Liver (tissue), 9 donors: ENCODE measurements around the gene THAP4. TPM values are rescaled to one million over a fixed set of nuclear protein-coding genes. Genes with fewer than 3 reads are reported as not detected.

Source experiments
- DNase-seq: peaks from one replicate; pipeline ENCODE4 v3.0.0-alpha.2; 2017; ENCODE audit warnings: low spot score
- H3K27ac ChIP-seq, 2 donors: one replicate each; pipeline ENCODE4 v1.7.0; 2013; ENCODE audit warnings: inconsistent platforms in 2 of 2, low read length in 2 of 2, control low read depth in 1 of 2, low read depth in 1 of 2, mild to moderate bottlenecking in 1 of 2
- H3K27me3 ChIP-seq, 4 donors: one replicate each; pipeline versions ENCODE4 v1.6.1 to v1.7.0; 2013; ENCODE audit warnings: low read length in 3 of 4, inconsistent platforms in 1 of 4, mild to moderate bottlenecking in 1 of 4, moderate library complexity in 1 of 4; ENCODE audit not compliant: control insufficient read depth in 4 of 4, insufficient read depth in 4 of 4
- H3K36me3 ChIP-seq, 4 donors: one replicate each; pipeline versions ENCODE4 v1.6.1 to v1.7.0; 2013; ENCODE audit warnings: low read length in 3 of 4, mild to moderate bottlenecking in 3 of 4, low read depth in 1 of 4, moderate library complexity in 1 of 4; ENCODE audit not compliant: control insufficient read depth in 4 of 4, insufficient read depth in 3 of 4
- H3K4me1 ChIP-seq, 4 donors: one replicate each; pipeline versions ENCODE4 v1.6.1 to v1.7.0; 2013; ENCODE audit warnings: low read length in 3 of 4, mild to moderate bottlenecking in 3 of 4, moderate library complexity in 1 of 4; ENCODE audit not compliant: control insufficient read depth in 4 of 4, insufficient read depth in 4 of 4
- H3K4me3 ChIP-seq, 3 donors: one replicate each; pipeline versions ENCODE4 v1.6.1 to v1.7.0; 2013; ENCODE audit warnings: low read length in 3 of 3, control low read depth in 1 of 3, low read depth in 1 of 3, mild to moderate bottlenecking in 1 of 3
- H3K9ac ChIP-seq, 2 donors: one replicate each; pipeline ENCODE4 v1.7.0; 2013; ENCODE audit warnings: low read length in 2 of 2, mild to moderate bottlenecking in 2 of 2, moderate library complexity in 2 of 2, control low read depth in 1 of 2, low read depth in 1 of 2
- H3K9me3 ChIP-seq, 4 donors: one replicate each; pipeline versions ENCODE4 v1.6.1 to v1.7.0; 2013; ENCODE audit warnings: low read length in 3 of 4; ENCODE audit not compliant: control insufficient read depth in 4 of 4
- ATF3 ChIP-seq: IDR thresholded peaks from 2 replicates; pipeline ENCODE4 v1.6.1; 2016; ENCODE audit warnings: antibody characterized with exemption
- CTCF ChIP-seq: fragments of 150-350 bp; IDR thresholded peaks from 2 replicates; pipeline ENCODE4 v1.5.1; 2017; ENCODE audit warnings: improper control_type of control experiment, low read depth, low read length; ENCODE audit not compliant: missing input control
- EGR1 ChIP-seq, 2 donors: IDR thresholded peaks; 2 replicates each; pipeline ENCODE4 v1.6.1; 2016 to 2018; ENCODE audit warnings: antibody characterized with exemption in 2 of 2, low read depth in 2 of 2
- FOXA1 ChIP-seq: IDR thresholded peaks from 2 replicates; pipeline ENCODE4 v1.6.1; 2016; ENCODE audit warnings: antibody characterized with exemption
- FOXA2 ChIP-seq: IDR thresholded peaks from 2 replicates; pipeline ENCODE4 v1.6.1; 2016; ENCODE audit warnings: antibody characterized with exemption
- GABPA ChIP-seq, 2 donors: IDR thresholded peaks in 1 of 2; conservative IDR thresholded peaks in 1 of 2; 2 replicates each; pipeline ENCODE4 v1.6.1; 2016; ENCODE audit warnings: antibody characterized with exemption in 2 of 2, mild to moderate bottlenecking in 1 of 2, moderate library complexity in 1 of 2
- HNF4A ChIP-seq, 2 donors: conservative IDR thresholded peaks; 2 replicates each; pipeline ENCODE4 v1.6.1; 2016; ENCODE audit warnings: antibody characterized with exemption in 2 of 2, mild to moderate bottlenecking in 2 of 2
- JUND ChIP-seq, 2 donors: IDR thresholded peaks; 2 replicates each; pipeline ENCODE4 v1.6.1; 2016; ENCODE audit warnings: antibody characterized with exemption in 2 of 2
- MAX ChIP-seq: IDR thresholded peaks from 2 replicates; pipeline ENCODE4 v1.6.1; 2016; ENCODE audit warnings: antibody characterized with exemption
- NR2F2 ChIP-seq: IDR thresholded peaks from 2 replicates; pipeline ENCODE4 v1.6.1; 2016; ENCODE audit warnings: antibody characterized with exemption
- RAD21 ChIP-seq, 2 donors: IDR thresholded peaks; 2 replicates each; pipeline ENCODE4 v1.6.1; 2016; ENCODE audit warnings: antibody characterized with exemption in 2 of 2, mild to moderate bottlenecking in 2 of 2
- REST ChIP-seq: IDR thresholded peaks from 2 replicates; pipeline ENCODE4 v1.6.1; 2016; ENCODE audit warnings: antibody characterized with exemption, mild to moderate bottlenecking
- RXRA ChIP-seq, 2 donors: IDR thresholded peaks; 2 replicates each; pipeline ENCODE4 v1.6.1; 2017 to 2018; ENCODE audit warnings: antibody characterized with exemption in 2 of 2, mild to moderate bottlenecking in 1 of 2
- SP1 ChIP-seq: IDR thresholded peaks from 2 replicates; pipeline ENCODE4 v1.6.1; 2018; ENCODE audit warnings: antibody characterized with exemption, mild to moderate bottlenecking
- TAF1 ChIP-seq: conservative IDR thresholded peaks from 2 replicates; pipeline ENCODE4 v1.6.1; 2016; ENCODE audit warnings: antibody characterized with exemption, mild to moderate bottlenecking
- ZBTB33 ChIP-seq: IDR thresholded peaks from 2 replicates; pipeline ENCODE4 v1.6.1; 2016; ENCODE audit warnings: antibody characterized with exemption
- WGBS: extraction: QIAGEN DNeasy Blood & Tissue Kit; methylation state at CpG from one replicate; pipeline ENCODE4 v1.1.7; 2013; 5-methylcytosine and 5-hydroxymethylcytosine counted together
- polyA plus RNA-seq, 2 donors: library from polyadenylated mRNA; stranded (reverse) in 1 of 2; unstranded in 1 of 2; fragments of 200-250 nt in 1 of 2; fragments of >200 nt in 1 of 2; fragmentation: Nextera tagmentation in 1 of 2; extraction: Ambion mirVana in 1 of 2; gene quantifications; one replicate each; pipeline versions ENCODE4 v1.2.1 to v1.2.3, GENCODE V29; 2013 to 2015
- total RNA-seq, 2 donors: library from RNA; depleted of rRNA; stranded (reverse); fragments of >200 nt; gene quantifications; one replicate each; pipeline ENCODE4 v1.2.3, GENCODE V29; 2014
- donor health status: healthy.
- donor health status: healthy.
- donor health status: healthy.
- donor health status: healthy.
- donor health status: healthy.

Gene THAP4
- total and polyA plus RNA-seq, 4 donors: 16.8 to 33.1 (median 22.7) TPM

GRCh38 chr2:241678784-241679540 is 42.0 kb upstream of the THAP4 start:
- Histone ChIP-seq H3K27ac (no peak overlapping the region), H3K27me3 (no peaks in the 10 kb centered on the region), H3K4me3 (no peak overlapping the region), H3K4me1 (no peaks in the 10 kb centered on the region), H3K9ac (no peak overlapping the region), H3K36me3 (peaks cover 0 to 13% (median under 1%) of the 10 kb centered on the region in 4 donors), H3K9me3 (no peaks in the 10 kb centered on the region)
- 86% methylated on average over 22 of the region's 22 CpGs for WGBS
- TF ChIP-seq FOXA1: no peak
- no peak for TF ChIP-seq RXRA (IDR thresholded peaks at IDR 0.05)
- no peak for TF ChIP-seq ZBTB33
- TF ChIP-seq FOXA2: no peak
- no peak for TF ChIP-seq GABPA (IDR thresholded peaks at IDR 0.05 in 1 of 2, conservative IDR thresholded peaks at IDR 0.05 in 1 of 2)
- no peak for TF ChIP-seq JUND (IDR thresholded peaks at IDR 0.05)
- TF ChIP-seq RAD21 (IDR thresholded peaks at IDR 0.05): no peak
- TF ChIP-seq TAF1: no peak
- TF ChIP-seq HNF4A (conservative IDR thresholded peaks at IDR 0.05): no peak
- TF ChIP-seq MAX: no peak
- no peak for DNase-seq

GRCh38 chr2:241678307-241678706 is 41.3 kb upstream of the THAP4 start:
- DNase-seq: no peak
- H3K36me3 ChIP-seq: peaks cover 0 to 13% (median under 1%) of the 10 kb centered on the region in 4 donors
- H3K4me3 ChIP-seq: no peak overlapping the region

GRCh38 chr2:241677392-241677791 is 40.4 kb upstream of the THAP4 start:
- peaks cover 0 to 9% (median 0%) of the 10 kb centered on the region in 4 donors for H3K4me1 ChIP-seq
- no peak overlapping the region for H3K27ac ChIP-seq
- H3K4me3 ChIP-seq: no peak overlapping the region
- H3K36me3 ChIP-seq: peaks cover 0 to 13% (median under 1%) of the 10 kb centered on the region in 4 donors
- H3K9ac ChIP-seq: no peak overlapping the region
- no peaks in the 10 kb centered on the region for H3K27me3 ChIP-seq
- no peaks in the 10 kb centered on the region for H3K9me3 ChIP-seq
- no peak for DNase-seq
- TF ChIP-seq GABPA (IDR thresholded peaks at IDR 0.05 in 1 of 2, conservative IDR thresholded peaks at IDR 0.05 in 1 of 2) (no peak), ATF3 (no peak), SP1 (no peak), NR2F2 (no peak), FOXA1 (no peak), REST (no peak), CTCF (no peak), JUND (IDR thresholded peaks at IDR 0.05) (no peak), HNF4A (conservative IDR thresholded peaks at IDR 0.05) (no peak), RAD21 (IDR thresholded peaks at IDR 0.05) (no peak), EGR1 (IDR thresholded peaks at IDR 0.05; ENCODE audit: low read depth in 2 of 2) (no peak), TAF1 (no peak), RXRA (IDR thresholded peaks at IDR 0.05) (no peak), FOXA2 (no peak), MAX (no peak)
- WGBS: 89% methylated on average over 24 of the region's 24 CpGs

More at GRCh38 chr2:241678307-241678706, 41.3 kb upstream of the THAP4 start:
- 96% methylated on average over 18 of the region's 18 CpGs for WGBS
- Histone ChIP-seq H3K9me3 (no peaks in the 10 kb centered on the region), H3K4me1 (peaks cover 0 to 2% (median 0%) of the 10 kb centered on the region in 4 donors), H3K9ac (no peak overlapping the region), H3K27ac (no peak overlapping the region), H3K27me3 (no peaks in the 10 kb centered on the region)
- no peak for TF ChIP-seq HNF4A (conservative IDR thresholded peaks at IDR 0.05)
